Measurements from ENCODE around the gene MYEF2.

DNA sequence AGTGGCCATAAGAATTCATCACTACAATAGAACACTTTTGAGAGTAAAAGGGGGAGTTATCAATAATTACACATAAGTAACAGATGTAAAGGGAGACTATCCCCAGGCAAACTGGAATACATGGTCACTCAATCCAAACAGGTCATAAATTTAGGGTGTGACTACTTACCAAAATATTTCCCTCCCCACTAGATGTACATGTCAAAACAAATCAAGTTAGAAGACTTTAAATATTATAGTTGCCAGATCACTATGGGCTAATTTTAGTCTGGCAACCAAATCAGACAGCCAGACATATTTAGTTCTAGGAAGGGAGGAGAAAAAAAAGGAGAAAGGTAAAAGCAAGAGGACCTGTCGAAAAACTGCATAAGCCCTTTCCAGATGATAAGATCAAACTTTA lies 34.2 kb downstream of the MYEF2 start:
- TF ChIP-seq POLR2A (IDR thresholded peaks at IDR 0.05), result no peak
- TF ChIP-seq POLR2AphosphoS5 (IDR thresholded peaks at IDR 0.05), result no peak
- TF ChIP-seq, protein P1, sequence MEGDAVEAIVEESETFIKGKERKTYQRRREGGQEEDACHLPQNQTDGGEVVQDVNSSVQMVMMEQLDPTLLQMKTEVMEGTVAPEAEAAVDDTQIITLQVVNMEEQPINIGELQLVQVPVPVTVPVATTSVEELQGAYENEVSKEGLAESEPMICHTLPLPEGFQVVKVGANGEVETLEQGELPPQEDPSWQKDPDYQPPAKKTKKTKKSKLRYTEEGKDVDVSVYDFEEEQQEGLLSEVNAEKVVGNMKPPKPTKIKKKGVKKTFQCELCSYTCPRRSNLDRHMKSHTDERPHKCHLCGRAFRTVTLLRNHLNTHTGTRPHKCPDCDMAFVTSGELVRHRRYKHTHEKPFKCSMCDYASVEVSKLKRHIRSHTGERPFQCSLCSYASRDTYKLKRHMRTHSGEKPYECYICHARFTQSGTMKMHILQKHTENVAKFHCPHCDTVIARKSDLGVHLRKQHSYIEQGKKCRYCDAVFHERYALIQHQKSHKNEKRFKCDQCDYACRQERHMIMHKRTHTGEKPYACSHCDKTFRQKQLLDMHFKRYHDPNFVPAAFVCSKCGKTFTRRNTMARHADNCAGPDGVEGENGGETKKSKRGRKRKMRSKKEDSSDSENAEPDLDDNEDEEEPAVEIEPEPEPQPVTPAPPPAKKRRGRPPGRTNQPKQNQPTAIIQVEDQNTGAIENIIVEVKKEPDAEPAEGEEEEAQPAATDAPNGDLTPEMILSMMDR (IDR thresholded peaks at IDR 0.05), result no peak
